Measurements from ENCODE around the gene NDUFA12. TPM values are rescaled to one million over a fixed set of nuclear protein-coding genes. Genes with fewer than 3 reads are reported as not detected.

Gene NDUFA12
- total and polyA plus RNA-seq, 9 of the 15 experiments (the other 6 are each of a cell fraction or from before 2014, with no cell fraction given): 115 to 986 (median 283) TPM

DNA sequence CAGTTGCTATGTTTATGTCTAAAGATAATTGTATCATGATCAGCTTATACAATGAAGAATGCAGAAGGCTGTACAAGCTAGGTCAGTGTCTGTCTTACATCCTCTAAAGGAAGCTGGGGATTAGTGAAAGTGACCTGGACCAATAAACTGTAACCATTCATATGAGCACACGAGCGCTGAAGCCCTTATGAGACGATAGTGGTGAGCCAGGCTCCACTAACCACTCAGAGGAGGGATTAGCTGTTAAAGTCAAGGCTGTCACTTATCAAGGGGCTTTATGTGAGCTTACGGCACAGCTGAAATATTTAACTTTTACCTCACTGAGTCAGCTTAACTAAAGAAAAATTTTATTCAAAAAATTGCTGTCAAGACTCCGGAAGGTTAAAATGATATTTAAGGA is 30.3 kb downstream of the NDUFA12 start:
- Histone ChIP-seq H3K27ac (ENCODE audit: extremely low read depth, low read depth, low read length) (no peak overlapping the region), H3K4me2 (ENCODE audit: insufficient read depth, low read length) (no peak overlapping the region), H2AFZ (ENCODE audit: low read depth, low read length) (no peak overlapping the region), H3K36me3 (ENCODE audit: control insufficient read depth, insufficient read depth, low read length) (peaks cover 12% of the 10 kb centered on the region; the same call in 2 of the 3 replicates), H3K79me2 (ENCODE audit: control insufficient read depth, insufficient read depth, low read length) (0 out of 3 replicates have a peak, but pooled peaks cover 2% of the 10 kb centered on the region), H3K9me3 (replicated peaks; ENCODE audit: control insufficient read depth, insufficient read depth, low read depth, low read length) (no peaks in the 10 kb centered on the region), H3K9me1 (ENCODE audit: control insufficient read depth, insufficient read depth, low read length) (no peaks in the 10 kb centered on the region), H3K27me3 (ENCODE audit: control insufficient read depth in 2 of 2, insufficient read depth in 2 of 2, low read length in 2 of 2) (no peaks in the 10 kb centered on the region), H4K20me1 (replicated peaks; ENCODE audit: control insufficient read depth, insufficient read depth, low read length) (no peaks in the 10 kb centered on the region), H3K9ac (ENCODE audit: insufficient read depth in 1 of 2, low read depth in 2 of 2, low read length in 2 of 2) (no peak overlapping the region), H3K4me3 (no peak overlapping the region), H3K4me1 (replicated peaks in 1 of 2; ENCODE audit: control insufficient read depth in 2 of 2, insufficient read depth in 2 of 2, low read length in 2 of 2) (peaks cover 0 to 5% of the 10 kb centered on the region in 2 experiments; a peak in 2 of 5 replicates)
- ATAC-seq (no peak), DNase-seq (ENCODE audit: extremely low read depth in 1 of 4, low spot score in 3 of 4) (no peak), FAIRE-seq (no peak)
- TF ChIP-seq SMAD3 (CRISPR knock-in tag; conservative IDR thresholded peaks at IDR 0.05) (no peak), ARID2 (IDR thresholded peaks at IDR 0.05) (no peak), GTF2E2 (tag; IDR thresholded peaks at IDR 0.05) (no peak)
- in situ Hi-C loops (cut with MboI): no loop called here
- 78% methylated on average over 5 of the region's 5 CpGs for WGBS (ENCODE audit: insufficient coverage, low coverage, missing lambda C conversion rate)
- ChIA-PET POLR2A (interaction anchor here (1.3 to 2.3 kb wide), 2 partner anchors 13 to 19 kb away, joined by 3 to 7 read pairs; no protein-coding TSS in a partner anchor), CTCF (ENCODE audit: low intra/inter-chr PET ratio) (no interaction called here)
- intact Hi-C loops (cut with micrococcal nuclease): no loop called here
- BruUV-seq (replicated peaks): no TSS peak

DNA sequence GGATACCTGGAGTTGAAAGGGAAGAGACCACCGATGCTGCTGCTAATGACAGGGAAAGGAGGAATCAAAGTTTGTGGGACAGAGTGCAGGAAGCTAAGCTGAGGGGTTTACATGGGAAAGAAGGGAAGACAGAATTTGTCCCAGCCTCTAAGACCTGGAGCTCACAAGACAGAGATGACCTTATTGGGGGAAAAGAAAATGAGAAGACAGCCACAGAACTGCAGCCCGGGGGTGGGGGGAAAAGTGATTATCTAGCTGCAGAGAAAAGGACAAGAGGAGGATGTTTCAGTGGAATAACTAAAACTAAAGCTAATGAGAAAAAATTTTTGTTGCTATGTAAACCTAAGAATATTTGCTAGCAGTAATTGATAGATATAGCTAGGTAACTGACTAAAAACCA is 30.7 kb downstream of the NDUFA12 start:
- H3K9me3 ChIP-seq (replicated peaks; ENCODE audit: control insufficient read depth, insufficient read depth, low read depth, low read length): no peaks in the 10 kb centered on the region
- POLR2A ChIA-PET: interaction anchor here (0.6 to 2.3 kb wide), 3 partner anchors 12 to 273 kb away, joined by 3 to 7 read pairs (median 3); no protein-coding TSS in a partner anchor
- no peak overlapping the region for H2AFZ ChIP-seq (ENCODE audit: low read depth, low read length)
- peaks cover 0 to under 1% of the 10 kb centered on the region in 2 experiments; a peak in 2 of 5 replicates for H3K4me1 ChIP-seq (replicated peaks in 1 of 2; ENCODE audit: control insufficient read depth in 2 of 2, insufficient read depth in 2 of 2, low read length in 2 of 2)
- H3K36me3 ChIP-seq (ENCODE audit: control insufficient read depth, insufficient read depth, low read length): peaks cover 12% of the 10 kb centered on the region; the same call in 2 of the 3 replicates
- intact Hi-C loops (cut with micrococcal nuclease): no loop called here
- CTCF ChIA-PET (ENCODE audit: low intra/inter-chr PET ratio): no interaction called here
- H3K9ac ChIP-seq (ENCODE audit: insufficient read depth in 1 of 2, low read depth in 2 of 2, low read length in 2 of 2): no peak overlapping the region
- 56% methylated on average over 1 of the region's 2 CpGs for WGBS (ENCODE audit: insufficient coverage, low coverage, missing lambda C conversion rate)
- H3K27me3 ChIP-seq (ENCODE audit: control insufficient read depth in 2 of 2, insufficient read depth in 2 of 2, low read length in 2 of 2): no peaks in the 10 kb centered on the region
- H3K4me2 ChIP-seq (ENCODE audit: insufficient read depth, low read length): no peak overlapping the region
- DNase-seq (ENCODE audit: extremely low read depth in 1 of 4, low spot score in 3 of 4) (no peak), FAIRE-seq (no peak), ATAC-seq (no peak)
- H3K9me1 ChIP-seq (ENCODE audit: control insufficient read depth, insufficient read depth, low read length): no peaks in the 10 kb centered on the region
- 0 out of 3 replicates have a peak, but pooled peaks cover under 1% of the 10 kb centered on the region for H3K79me2 ChIP-seq (ENCODE audit: control insufficient read depth, insufficient read depth, low read length)
- TF ChIP-seq SNRNP70 (optimal IDR thresholded peaks at IDR 0.05; ENCODE audit: low read depth, low read length) (no peak), NBN (IDR thresholded peaks at IDR 0.05; ENCODE audit: low read depth) (no peak), BRCA1 (IDR thresholded peaks at IDR 0.05) (no peak), BRCA1 (CRISPR knock-in tag; IDR thresholded peaks at IDR 0.05) (no peak), KDM1A (IDR thresholded peaks at IDR 0.05) (no peak), ZFPM2 (CRISPR knock-in tag; IDR thresholded peaks at IDR 0.05) (no peak), HDAC8 (tag; IDR thresholded peaks at IDR 0.05) (no peak), ARID2 (IDR thresholded peaks at IDR 0.05) (no peak), MEF2A (IDR thresholded peaks at IDR 0.05; ENCODE audit: control insufficient read depth, low read depth, low read length) (no peak), GABPB1 (CRISPR knock-in tag; IDR thresholded peaks at IDR 0.05) (no peak)
- TF ChIP-seq, protein P1, sequence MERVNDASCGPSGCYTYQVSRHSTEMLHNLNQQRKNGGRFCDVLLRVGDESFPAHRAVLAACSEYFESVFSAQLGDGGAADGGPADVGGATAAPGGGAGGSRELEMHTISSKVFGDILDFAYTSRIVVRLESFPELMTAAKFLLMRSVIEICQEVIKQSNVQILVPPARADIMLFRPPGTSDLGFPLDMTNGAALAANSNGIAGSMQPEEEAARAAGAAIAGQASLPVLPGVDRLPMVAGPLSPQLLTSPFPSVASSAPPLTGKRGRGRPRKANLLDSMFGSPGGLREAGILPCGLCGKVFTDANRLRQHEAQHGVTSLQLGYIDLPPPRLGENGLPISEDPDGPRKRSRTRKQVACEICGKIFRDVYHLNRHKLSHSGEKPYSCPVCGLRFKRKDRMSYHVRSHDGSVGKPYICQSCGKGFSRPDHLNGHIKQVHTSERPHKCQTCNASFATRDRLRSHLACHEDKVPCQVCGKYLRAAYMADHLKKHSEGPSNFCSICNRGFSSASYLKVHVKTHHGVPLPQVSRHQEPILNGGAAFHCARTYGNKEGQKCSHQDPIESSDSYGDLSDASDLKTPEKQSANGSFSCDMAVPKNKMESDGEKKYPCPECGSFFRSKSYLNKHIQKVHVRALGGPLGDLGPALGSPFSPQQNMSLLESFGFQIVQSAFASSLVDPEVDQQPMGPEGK (CRISPR knock-in tag; IDR thresholded peaks at IDR 0.05; ENCODE audit: borderline replicate concordance): no peak
- BruUV-seq (replicated peaks): no TSS peak
- in situ Hi-C loops (cut with MboI): no loop called here
- no peak overlapping the region for H3K4me3 ChIP-seq
- H4K20me1 ChIP-seq (replicated peaks; ENCODE audit: control insufficient read depth, insufficient read depth, low read length): no peaks in the 10 kb centered on the region
- H3K27ac ChIP-seq (ENCODE audit: extremely low read depth, low read depth, low read length): no peak overlapping the region
